ENCODE results near the gene TENM4.
A peak's percentile ranks its signal among the peaks of the same experiment; 100 is the strongest.

Gene TENM4

DNA sequence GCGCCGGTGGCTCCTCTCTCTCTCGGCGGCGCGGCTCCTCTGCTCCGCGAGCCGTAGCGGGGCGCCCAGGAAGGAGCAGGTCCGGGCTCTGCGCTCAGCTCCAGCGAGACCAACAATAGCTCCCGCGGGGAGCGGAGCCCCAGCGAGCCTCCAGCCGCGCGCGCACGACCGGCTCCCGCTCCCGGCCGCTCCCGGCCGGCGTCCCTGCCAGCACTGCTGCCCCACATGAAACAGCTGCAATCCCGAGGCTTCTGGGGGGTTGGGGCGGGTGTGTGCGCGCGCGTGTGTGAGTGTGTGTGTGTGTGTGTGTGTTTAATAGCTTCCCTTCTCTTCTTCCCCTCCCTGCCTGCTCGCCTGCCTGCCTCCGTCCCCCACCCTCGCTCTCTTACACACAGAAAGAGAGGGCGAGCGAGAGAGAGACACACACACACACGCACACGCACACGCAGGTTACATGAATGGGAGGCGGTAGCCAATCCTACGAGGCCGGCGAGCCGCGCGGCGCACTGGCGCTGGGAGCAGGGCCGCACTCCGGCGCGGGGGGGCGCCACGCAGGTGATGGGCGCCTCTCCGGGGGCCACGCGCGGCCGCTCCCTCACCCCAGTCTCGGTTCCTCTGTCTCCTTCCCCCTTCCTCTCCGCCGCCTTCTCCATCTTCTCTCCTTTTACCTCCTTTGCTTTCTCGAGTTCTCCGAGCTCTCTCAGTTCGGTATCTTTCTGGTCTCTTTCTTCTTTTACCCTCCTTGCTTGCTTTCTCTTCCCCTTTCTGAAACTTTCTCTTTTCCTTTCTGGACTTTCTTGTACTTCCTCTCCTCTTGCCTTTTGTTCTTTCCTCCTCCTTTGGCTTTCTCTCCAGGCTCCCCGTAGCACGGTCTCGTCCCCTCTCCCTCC is at the start of gene TENM4:
Gene TENM4 (minus strand): TSS at position 460 of the 890 bp plus-strand sequence. CDS start 371,086 bp downstream, outside the sequence.
- peak; percentile 65 for DNase-seq

DNA sequence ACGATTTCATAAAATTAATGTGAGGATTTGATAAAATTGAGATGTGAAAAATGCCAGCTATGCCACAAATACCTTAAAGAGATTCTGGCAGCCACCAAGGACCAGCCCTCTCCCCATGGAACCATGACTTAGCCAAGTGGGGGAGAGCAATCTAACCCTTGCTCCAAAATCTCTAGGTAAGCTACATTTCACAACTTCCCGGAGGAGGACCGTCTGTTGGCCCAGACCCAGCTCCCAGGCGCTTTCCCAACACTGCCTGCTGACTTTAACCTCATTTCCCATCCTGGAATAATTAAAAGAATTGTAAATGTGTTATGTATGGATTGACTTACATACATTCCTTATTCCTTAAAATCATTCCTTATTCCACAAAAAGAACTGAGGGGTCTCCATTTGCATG is 47.5 kb upstream of the TENM4 start:
- no peak for DNase-seq

DNA sequence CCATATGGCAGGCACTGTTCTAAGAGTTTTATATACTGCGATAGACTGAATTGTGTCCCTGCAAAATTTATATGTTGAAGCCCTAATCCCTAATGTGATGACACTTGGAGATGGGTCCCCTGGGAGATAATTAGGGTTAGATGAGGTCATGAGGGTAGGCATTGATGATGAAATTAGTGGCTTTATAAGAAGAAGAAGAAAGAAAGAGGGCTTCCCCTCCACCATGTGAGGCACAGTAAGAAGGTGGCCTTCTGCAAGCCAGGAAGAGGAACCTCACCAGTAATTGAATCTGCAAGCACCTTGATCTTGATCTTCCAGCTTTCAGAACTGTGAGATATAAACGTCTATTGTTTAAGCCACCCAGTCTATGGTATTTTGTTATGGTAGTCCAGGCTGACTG is 46.6 kb upstream of the TENM4 start:
- DNase-seq = no peak

DNA sequence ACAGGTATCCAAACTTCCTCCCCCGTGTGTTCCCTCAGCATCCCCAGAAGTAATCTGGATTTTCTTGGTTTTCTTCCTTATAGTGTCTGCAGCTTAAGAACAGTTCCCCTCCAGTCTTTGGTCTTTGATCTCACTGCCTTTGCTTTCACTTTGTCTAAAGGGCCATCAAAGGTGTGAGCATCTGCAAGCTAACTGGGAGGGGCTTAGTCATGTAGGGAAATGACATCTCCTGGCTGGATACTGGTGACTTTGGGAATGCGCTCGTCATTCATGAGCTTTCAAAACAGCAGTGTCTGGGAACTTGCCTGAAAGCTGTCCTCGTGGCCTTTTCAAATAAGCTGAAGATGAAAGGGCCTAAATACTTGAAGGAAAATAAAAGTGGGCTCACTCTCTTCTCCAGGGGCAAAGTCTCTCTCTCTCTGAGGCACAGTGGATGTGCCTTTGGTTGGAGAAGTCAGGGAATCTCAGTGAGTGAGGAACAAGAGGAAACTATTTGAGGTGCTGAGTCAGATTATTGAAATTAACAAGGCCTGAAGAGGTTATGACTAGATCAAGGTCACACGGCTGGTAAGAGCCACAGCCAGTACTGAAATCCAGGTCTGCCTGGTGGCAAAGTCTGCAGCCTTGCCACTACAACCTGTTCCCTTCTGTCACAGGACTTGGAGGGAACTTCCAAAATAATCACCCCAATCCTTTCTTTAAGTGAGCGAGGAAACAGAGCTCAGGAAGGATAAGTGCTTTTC is 45.6 kb upstream of the TENM4 start:
- no peak for DNase-seq

DNA sequence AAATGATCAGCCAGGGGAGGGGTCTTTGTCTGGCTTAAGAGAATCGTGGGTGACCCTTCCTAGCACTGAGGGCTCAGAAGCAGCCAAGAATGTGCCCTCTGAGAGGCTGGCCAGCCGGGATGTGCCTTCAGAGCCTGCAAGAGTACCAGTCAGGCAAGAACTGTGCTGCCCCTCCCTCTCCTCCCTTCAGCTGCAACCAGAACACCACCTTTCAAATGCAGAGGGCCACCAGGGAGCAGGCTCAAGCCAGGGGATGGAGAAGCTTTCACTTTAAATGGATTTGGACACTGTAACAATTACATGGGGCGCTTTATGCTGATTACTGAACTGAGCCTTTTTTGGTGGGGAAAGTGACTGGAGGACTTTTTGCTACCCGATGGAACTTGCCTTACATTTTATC is 44.9 kb upstream of the TENM4 start:
- DNase-seq = no peak

DNA sequence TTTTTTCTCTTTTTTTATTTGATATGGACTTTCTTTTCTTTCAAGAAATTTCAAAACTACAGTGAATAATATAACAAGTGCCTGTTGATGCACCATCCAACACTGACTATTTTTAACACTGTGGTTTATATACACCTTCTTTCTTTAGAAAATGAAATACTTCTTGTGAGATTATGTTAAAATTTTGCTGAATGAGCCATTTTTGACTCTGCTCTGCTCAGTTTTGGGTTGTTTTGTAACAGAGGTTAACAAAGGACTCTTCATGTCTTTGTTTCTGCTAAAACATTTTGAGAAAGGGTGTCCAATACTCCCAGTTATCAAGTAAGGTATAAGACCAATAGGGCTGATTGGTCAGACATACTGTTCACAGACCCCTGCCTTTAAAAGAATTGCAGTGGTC is 44.0 kb upstream of the TENM4 start:
- DNase-seq = no peak

DNA sequence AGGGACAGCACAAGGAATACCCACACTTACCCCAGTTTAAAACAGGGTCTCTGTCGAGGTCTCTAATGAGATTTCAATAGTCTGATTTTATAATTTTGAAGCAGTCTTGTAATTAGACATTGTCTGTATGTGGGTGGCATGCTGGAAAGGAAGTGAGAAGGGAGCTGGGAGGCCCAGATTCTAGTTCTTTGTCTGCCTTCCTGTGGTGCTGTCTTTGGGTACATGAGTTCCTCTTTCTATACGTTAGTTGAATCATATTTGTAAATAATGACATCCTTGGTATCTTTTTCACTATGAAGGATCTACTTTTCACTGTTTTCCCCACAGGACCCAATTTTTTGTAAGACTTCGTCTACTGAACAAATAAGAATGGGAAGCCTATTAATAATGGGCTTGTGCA is 42.0 kb upstream of the TENM4 start:
- no peak for DNase-seq

DNA sequence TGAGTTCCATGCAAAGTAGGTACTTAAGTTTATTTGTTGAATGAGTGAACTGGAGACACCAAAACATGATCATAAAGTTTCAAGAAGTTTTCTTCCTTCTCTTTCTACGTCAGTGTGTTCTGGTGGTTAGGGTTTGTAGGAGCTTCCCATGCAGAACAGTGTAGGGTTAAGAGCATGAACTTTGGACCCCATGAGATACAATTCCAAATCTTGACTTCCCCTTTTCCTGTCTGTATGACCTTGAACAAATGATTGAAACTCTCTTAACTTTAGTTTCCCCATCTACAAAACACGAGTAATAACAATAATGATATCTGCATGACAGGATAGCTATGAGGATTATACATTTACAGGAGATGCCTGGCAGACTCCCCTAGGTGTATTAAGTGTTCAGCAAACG is 41.0 kb upstream of the TENM4 start:
- no peak for DNase-seq

DNA sequence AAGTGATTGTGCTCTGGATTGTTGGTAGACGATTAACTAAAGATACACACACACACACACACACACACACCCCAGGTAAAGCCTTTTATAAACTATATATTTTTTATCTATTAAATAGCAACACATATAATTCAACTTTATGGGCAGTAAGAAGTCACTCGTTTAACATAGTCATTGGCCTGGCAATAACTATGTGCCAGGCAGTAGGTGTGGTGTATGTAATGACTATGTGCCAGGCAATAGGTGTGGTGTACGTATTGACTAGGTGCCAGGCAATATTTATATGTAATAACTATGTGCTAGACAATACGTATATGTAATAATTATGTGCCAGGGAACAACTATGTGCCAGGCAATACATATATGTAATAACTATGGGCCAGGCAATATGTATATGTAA is 40.0 kb upstream of the TENM4 start:
- no peak for DNase-seq

DNA sequence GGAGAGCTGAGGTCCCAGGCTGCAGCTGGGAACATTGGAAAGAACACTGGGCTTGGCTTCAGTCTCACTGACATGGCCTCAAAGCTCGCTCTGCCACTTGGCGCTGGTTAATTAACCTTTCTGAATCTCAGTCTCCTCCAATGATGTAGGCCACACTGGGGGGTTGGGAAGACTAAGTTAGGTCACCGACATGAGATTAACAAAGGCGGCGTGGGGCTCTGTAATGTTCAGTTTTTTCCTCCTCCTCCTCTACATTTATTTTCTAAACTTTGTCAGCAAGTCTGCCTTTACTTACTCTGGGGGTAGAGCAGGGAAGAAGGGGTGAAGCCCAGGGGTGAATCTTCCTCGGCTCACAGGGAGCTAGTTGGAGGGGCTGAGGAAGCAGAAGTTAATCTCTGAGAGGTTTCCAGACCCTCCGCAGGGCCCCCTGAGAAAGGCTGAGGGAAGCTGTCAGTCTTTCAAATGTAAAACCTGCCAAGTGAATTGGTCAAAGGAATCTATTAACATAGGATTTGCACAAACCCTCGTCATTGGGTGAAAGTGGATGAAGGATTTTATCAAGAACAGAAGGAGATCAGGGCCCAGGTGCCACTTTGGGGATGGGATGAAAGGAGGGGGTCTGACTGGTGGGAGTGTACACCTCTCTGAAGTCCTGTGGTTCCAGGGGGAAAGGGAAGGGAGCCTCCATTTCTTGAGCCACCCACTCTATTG is 32.1 kb upstream of the TENM4 start:
- no peak for DNase-seq

DNA sequence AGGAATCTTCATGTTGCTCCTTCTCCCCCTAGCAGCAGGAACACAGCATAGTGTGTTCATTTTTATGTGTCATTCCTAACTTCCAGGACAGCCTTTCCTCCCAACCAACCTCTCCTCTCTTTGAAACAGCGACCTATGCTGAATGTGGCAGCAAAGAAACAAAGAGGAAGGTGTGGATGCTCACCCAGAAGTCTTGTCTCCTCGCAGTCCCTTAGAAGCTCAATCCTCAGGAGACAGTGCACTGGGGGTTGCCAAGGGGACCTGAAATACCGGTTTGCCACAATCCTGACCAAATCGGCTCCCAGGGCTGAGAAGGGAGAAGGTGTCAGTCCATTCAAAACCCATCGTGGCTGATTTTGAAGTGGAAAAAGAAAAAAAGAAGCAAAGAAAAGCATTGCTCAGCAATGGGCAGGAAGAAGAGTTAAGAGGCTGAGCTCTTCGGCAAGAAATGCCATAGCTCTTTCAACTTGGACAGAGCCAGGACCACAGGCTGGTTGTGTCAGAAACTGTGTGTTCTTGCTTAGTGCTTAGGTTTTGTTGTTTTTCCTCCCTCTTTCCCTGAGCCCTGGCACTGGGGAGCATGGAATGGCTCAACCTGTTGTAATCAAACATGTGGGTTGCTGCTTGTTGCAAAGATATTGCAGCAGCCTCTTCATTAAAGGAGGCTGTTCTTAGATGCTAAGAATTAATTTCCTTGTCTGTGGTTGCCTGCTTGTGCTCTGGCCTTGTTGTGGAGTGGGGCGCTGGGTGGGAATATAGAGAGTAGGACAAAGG is 30.4 kb upstream of the TENM4 start:
- DNase-seq = no peak

DNA sequence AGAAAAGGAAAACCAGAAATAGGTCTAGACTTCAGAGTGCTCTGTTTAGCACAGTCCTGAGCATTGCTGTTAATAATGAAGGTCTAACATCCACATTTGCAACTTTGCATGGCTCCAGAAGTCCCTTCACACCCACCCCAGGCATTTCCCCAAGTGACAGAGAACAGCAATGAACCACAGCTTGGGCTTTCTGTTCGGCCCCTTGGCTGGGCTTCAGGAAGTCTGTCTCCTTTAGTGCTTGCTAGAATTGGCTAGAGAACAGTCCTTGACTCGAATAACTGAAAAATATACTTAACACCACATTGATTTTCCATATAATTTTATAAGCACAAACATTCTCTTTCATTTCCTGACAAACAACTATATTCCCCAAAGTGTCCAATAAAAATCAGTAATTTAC is 29.3 kb upstream of the TENM4 start:
- DNase-seq = no peak

DNA sequence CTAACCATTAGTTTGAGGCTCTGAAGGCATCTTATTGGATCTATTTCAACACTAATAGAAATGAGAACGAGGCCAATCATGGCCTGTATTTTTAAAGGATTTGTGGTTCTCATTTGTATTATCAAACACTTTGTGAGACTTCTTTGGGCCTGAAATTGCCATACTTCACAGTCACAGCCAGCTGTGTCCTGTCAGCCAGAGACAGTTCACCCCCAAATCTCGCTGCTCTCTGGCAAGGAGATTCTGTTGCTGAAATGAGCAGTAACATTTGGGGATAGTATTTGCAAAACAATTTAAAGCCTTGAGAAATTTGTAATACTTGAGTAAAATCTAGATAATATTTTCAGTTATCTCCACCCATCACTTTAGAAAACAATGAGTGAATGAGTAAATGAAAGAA is 26.9 kb upstream of the TENM4 start:
- no peak for DNase-seq

DNA sequence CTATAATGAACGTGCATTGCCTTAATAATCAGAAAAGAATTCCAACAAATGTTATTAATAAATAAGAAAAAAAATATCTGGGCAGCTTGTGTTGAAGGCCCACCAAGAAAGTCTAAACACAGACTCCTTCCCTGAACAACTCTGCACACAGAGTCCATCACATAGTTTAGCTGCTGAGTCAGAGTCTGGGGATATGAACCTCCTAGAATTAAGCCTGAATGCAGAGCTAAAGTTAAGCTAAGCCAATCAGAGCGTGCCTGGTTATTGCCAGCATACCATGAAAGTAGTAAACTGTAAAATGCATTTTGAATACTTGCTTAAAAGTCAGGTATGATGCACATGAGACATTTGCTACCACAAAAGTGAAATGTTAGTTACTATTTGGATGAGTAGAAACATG is 25.6 kb upstream of the TENM4 start:
- DNase-seq = no peak

DNA sequence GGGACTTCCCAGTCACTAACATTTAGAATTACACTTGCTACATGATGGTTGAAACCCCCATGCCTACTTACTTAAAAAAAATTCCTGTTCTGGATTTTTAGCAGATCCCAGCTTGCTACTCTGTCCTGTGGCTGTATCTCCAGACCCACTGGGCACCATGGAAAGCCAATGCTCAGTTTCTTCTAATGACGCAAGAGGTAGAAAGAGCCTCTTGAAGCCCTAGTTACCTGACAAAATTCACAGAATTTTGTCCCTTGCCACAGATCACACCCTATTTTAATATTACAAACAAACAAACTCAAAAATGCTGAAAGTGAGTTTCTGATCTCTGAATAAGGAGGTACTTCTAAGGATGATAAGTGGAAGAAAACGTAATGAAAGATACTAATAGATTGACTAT is 24.3 kb upstream of the TENM4 start:
- DNase-seq = no peak

DNA sequence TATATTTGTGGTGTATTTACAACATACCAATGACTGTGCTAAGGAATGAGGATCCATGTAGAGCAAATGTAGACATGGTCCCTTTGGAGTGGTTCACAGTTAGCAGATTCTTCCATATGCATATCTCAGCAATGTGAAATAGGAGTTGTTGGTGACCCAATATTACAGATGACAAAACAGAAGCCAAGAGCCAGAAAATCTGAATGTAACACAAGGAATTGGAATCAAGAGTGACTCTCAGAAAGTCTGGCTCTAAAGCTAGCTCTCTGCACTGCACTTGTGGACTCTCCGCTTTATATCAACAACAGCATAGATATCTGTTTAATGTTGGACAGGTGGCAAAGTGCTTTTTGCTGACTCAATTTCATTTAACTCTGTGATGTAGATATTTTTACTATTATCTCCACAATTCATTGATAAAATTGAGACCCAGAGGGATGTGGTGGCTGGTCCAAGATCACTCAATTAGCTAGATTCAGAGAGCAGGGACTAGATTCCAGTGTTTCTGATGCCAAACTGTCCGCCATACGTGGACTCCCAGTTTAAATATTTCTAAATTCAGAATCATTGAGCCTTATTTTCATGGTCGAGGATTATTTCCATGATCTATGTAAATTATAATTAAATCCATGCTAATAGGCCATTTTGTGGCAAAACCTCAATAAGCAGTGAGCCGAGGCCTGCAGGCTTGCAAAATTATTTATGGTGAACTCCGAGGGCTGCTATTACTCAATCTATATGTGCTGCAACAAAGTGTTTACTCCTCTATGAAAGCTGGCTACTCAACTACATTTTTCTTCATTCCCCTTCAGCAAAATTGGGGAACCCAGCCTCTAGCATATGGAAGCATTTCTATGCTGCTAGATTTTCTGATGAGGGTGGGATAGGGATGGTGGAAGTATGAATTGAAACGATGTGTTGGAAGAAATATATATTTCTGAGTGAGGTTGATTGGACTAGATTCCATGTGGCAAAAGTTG is 21.1 kb upstream of the TENM4 start:
- no peak for DNase-seq

DNA sequence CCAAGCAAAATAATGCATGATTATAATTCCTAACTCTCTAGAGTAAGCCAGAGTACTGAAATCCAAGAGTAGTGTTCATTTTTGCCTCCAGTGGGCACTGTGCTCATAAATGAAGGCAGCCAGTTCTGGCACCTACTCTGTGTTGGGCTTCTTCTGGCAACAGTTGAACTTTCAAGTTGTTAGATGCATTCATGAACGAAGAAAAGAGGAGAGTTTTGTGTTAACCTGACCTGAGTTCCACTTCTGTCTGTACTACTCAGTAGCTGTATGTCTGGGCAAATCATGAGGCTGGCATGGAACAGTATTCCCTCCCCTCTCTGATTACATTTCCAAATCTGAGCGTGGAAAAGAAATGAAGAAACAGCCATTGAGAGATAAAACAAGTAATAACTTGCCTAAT is 20.3 kb upstream of the TENM4 start:
- no peak for DNase-seq

DNA sequence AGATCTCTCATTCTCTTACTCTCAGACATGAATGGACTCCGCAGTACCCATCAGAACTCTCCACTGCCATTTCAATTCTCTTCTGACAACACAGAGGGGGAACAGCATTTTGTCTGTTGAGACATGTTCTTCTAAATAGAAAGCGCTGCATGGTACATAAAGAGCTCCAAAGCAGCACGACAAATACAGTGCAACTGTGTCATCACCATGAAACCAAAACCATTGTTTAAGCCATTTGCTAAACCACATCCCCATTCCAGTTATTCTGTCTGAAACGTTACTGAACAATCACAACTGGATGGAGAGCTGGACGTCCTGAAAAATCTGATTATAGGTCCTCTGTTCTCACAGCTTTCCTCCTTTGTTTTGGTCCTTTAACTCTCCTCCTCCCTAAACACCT is 17.9 kb upstream of the TENM4 start:
- DNase-seq = no peak

DNA sequence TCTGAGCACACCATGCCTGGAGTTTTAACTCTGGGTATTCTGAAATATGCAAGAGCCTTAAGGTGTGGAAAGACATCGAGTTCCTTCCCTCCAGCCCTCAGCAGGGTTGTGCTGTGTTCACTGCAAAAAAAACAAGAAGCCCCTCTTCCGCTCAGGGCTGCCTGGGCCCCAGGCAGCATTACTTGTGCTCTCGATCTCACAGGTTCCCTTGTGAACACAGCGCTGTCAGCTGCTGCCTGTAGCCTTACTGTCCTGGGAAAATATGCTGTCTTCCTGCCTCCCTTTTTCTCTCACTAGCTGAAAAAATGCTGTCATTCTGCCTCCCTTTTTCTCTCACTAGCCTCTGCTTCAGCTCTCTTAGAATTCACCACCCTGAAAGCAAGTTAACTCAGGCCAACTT is 15.7 kb upstream of the TENM4 start:
- DNase-seq = no peak

DNA sequence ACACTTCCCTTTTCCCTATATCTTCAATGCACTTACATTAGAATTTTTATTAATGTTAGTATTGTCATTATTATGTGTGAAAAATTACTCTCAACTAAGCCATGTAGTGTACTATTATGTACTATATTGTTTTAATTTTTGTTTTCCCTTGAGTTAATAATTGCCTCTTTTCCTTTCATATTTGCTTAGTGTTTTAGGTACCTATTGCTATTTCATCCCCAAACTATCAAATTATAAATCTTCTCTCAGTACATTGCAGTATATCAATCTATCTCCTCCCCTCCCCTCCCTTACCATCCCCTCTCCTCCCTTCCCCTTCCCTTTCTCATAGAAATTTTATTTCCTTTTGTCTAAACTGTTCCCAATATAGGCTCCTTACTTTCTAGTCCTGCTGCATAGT is 12.8 kb upstream of the TENM4 start:
- DNase-seq = no peak

DNA sequence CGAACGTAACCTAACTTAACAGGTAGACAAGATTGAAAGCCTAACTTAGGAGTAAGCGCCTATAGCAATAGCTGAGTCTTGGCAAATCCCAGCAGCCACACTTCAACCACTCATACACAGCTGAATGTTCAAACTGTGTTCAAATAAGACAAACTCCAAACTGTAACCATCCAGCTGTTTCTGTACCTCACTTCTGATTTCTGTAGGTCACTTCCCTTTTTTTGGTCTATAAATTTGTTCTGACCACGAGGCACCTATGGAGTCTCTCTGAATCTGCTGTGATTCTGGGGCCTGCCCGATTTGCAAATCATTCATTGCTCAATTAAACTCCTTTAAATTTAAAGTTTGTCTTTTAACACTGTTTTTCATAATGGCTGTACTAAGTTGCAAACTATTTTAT is 8.2 kb upstream of the TENM4 start:
- no peak for DNase-seq
